ENCODE data around the gene EFNA5. TPM values are rescaled to one million over a fixed set of nuclear protein-coding genes. Genes with fewer than 3 reads are reported as not detected.

Gene EFNA5
- total RNA-seq, 6 experiments from 2014 or later: 0.26 TPM; not detected in 5

DNA sequence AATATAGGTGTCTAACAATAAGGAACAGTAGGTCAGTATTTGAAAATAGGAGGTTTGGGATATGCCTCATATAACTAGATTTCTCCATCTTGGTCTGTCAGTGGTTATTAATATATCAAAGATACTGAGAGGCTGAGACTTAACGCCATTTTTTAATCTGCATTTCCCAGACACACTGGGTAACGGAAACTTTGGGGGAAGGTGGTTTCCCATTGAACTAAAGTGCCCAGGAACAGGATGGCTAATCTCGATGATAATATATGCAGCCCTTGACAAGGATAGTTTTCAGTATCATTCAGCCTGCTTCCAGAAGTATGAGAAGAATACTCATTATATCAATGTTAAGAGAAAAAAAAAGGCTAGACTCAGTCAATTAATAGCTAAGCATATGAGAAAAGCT lies 30.7 kb downstream of the EFNA5 start:
- TF ChIP-seq, protein P1, sequence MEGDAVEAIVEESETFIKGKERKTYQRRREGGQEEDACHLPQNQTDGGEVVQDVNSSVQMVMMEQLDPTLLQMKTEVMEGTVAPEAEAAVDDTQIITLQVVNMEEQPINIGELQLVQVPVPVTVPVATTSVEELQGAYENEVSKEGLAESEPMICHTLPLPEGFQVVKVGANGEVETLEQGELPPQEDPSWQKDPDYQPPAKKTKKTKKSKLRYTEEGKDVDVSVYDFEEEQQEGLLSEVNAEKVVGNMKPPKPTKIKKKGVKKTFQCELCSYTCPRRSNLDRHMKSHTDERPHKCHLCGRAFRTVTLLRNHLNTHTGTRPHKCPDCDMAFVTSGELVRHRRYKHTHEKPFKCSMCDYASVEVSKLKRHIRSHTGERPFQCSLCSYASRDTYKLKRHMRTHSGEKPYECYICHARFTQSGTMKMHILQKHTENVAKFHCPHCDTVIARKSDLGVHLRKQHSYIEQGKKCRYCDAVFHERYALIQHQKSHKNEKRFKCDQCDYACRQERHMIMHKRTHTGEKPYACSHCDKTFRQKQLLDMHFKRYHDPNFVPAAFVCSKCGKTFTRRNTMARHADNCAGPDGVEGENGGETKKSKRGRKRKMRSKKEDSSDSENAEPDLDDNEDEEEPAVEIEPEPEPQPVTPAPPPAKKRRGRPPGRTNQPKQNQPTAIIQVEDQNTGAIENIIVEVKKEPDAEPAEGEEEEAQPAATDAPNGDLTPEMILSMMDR (IDR thresholded peaks at IDR 0.05): no peak
- DNase-seq: no peak
- H3K4me1 Mint-ChIP-seq (ENCODE audit: low read depth): no peaks in the 10 kb centered on the region
- H3K4me3 Mint-ChIP-seq: no peak overlapping the region
- H3K9me3 Mint-ChIP-seq: no peaks in the 10 kb centered on the region
- no peak overlapping the region for H3K27ac Mint-ChIP-seq
- H3K27me3 Mint-ChIP-seq (ENCODE audit: insufficient read depth): no peaks in the 10 kb centered on the region
- H3K36me3 Mint-ChIP-seq (ENCODE audit: low read depth): no peaks in the 10 kb centered on the region

DNA sequence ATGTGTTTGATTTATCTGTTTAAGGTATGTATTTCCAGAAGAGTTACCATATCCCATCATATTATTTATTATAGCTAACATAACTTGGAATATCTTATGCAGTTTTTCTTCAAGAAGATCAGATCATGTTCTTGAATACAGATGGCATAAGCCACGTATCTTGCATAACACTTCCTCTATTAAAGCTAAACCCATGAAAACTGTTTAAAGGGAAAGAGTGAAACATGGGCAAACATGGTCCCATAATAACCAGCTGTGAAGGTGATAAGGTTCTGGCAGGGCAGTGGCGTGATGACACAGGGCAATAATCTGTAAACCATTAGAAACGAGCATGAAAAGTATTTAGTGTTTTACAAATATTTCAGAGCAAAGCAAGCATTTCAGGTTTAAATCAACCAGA lies 34.2 kb downstream of the EFNA5 start:
- peaks cover 2% of the 10 kb centered on the region; the same call in 1 of the 2 replicates for H3K27me3 Mint-ChIP-seq (ENCODE audit: insufficient read depth)
- no peak overlapping the region for H3K27ac Mint-ChIP-seq
- H3K36me3 Mint-ChIP-seq (ENCODE audit: low read depth): no peaks in the 10 kb centered on the region
- DNase-seq: no peak
- H3K4me3 Mint-ChIP-seq: no peak overlapping the region
- TF ChIP-seq, protein P1 (IDR thresholded peaks at IDR 0.05): no peak
- no peaks in the 10 kb centered on the region for H3K4me1 Mint-ChIP-seq (ENCODE audit: low read depth)
- no peaks in the 10 kb centered on the region; the same call in 1 of the 2 replicates for H3K9me3 Mint-ChIP-seq

DNA sequence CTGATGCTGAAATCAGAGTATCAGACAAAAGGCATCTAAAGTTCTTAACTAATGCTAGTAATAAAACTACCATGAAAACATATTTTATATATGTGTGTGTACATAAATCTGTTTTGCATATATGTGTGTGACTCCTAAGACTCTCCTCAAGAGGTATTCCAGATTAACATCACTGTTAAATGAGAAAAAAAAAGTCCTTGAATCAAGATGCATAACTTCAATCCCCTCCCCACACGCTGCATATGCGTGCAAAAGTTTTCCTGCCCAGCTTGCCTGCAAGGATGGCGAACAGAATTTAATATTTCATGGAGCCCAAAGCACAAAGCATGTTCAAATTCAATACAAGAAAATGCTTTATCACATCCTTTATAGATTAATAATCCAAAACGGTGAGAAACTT lies 34.7 kb downstream of the EFNA5 start:
- H3K27ac Mint-ChIP-seq: no peak overlapping the region
- peaks cover 2% of the 10 kb centered on the region; the same call in 1 of the 2 replicates for H3K27me3 Mint-ChIP-seq (ENCODE audit: insufficient read depth)
- no peaks in the 10 kb centered on the region for H3K4me1 Mint-ChIP-seq (ENCODE audit: low read depth)
- DNase-seq: no peak
- TF ChIP-seq, protein P1 (IDR thresholded peaks at IDR 0.05): no peak
- H3K9me3 Mint-ChIP-seq: no peaks in the 10 kb centered on the region; the same call in 1 of the 2 replicates
- H3K36me3 Mint-ChIP-seq (ENCODE audit: low read depth): no peaks in the 10 kb centered on the region
- H3K4me3 Mint-ChIP-seq: no peak overlapping the region

DNA sequence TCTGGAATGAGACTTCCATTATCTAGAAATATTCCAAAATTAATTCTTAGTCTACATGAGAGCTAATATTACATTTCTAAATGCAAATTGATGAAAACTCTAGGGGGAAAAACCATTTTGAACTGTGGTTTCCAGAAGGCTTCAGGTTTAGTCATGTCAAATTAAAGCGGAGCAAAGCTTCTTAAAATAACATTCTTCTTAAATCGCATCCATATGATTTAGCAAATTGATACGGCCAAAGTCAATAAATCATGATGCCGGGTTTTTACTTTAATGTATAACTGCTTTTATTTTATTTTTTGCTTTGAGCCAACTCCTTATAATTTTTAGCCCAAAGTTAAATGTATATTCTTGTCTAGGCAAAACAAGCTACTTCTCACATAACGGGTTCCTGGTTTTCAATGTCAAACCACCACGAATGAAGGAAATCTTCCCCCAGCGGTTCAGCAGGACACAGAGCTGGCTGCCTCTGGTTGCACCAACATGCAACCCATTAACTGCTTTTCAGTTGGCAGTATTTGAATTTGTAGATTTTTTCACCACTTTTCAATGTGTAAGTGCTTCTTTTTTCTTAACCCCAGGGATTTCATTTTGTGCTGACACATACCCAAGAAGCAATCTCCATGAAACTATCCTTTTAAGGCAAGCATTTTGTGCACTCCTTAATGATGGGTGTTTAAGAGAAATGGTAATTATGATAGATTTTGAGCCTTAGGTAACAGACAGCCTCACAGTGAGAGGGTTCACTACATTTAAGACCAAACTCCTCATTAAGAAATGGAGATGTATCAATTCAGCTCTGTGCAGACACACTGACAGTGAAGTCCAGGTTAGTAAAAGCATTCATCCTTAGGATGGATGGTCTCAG lies 35.5 kb downstream of the EFNA5 start:
- no peak overlapping the region for H3K4me3 Mint-ChIP-seq
- H3K9me3 Mint-ChIP-seq: no peaks in the 10 kb centered on the region; the same call in 1 of the 2 replicates
- no peaks in the 10 kb centered on the region for H3K36me3 Mint-ChIP-seq (ENCODE audit: low read depth)
- H3K4me1 Mint-ChIP-seq (ENCODE audit: low read depth): no peaks in the 10 kb centered on the region
- H3K27ac Mint-ChIP-seq: no peak overlapping the region
- TF ChIP-seq, protein P1 (IDR thresholded peaks at IDR 0.05): no peak
- peaks cover 2% of the 10 kb centered on the region; the same call in 1 of the 2 replicates for H3K27me3 Mint-ChIP-seq (ENCODE audit: insufficient read depth)
- no peak for DNase-seq

DNA sequence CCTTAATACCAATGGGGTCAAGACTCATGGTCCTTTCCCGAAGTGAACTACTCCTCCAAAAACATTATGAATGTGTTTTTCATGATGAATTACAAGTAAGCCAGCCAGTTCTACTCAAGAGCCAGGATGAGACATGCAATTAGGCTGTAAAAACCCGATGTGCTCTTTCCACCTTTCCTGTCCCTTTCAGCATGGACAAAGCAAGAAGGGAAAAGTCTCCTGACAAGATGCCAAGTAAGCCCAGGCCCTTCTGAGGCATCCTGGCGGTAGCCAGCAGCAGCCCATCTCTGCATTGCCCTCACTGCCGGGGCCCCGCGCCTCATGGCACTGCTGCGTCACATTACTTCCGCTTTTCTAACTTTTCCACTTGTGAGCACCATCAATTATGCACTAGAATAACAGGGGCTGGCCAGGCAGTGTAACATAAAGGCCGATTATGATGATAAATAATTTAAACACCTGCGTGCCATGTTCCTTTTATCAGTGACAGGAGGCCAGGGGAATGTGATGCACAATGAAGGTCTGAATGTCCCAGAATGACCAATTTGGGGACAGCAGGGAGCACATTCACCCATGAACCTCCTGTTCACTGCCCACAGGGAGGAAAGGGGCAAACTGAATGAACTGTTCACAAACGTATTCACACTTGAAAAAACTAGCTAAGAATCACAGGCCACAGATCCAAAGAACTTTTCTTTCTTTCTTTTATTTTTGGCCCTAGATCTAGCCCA lies 37.4 kb downstream of the EFNA5 start:
- no peak overlapping the region for H3K4me3 Mint-ChIP-seq
- H3K27me3 Mint-ChIP-seq (ENCODE audit: insufficient read depth): peaks cover 2% of the 10 kb centered on the region; the same call in 1 of the 2 replicates
- TF ChIP-seq, protein P1 (IDR thresholded peaks at IDR 0.05): no peak
- no peaks in the 10 kb centered on the region for H3K4me1 Mint-ChIP-seq (ENCODE audit: low read depth)
- no peaks in the 10 kb centered on the region for H3K36me3 Mint-ChIP-seq (ENCODE audit: low read depth)
- DNase-seq: no peak
- H3K9me3 Mint-ChIP-seq: no peaks in the 10 kb centered on the region; the same call in 1 of the 2 replicates
- H3K27ac Mint-ChIP-seq: no peak overlapping the region
